Ovary (tissue), 3 donors: Measurements from ENCODE around the gene NFE2L3.

Source experiments
- CTCF ChIP-seq, 3 donors: fragments of 450-650 bp in 2 of 3; fragments of 200-600 bp in 1 of 3; IDR thresholded peaks; one replicate each; pipeline versions ENCODE4 v1.5.1 to v1.8.0; 2016 to 2022; ENCODE audit warnings: antibody characterized with exemption in 3 of 3, mild to moderate bottlenecking in 1 of 3
- POLR2A ChIP-seq: fragments of 450-650 bp; IDR thresholded peaks from one replicate; pipeline ENCODE4 v1.6.1; 2017; ENCODE audit warnings: antibody characterized with exemption, mild to moderate bottlenecking, moderate library complexity
- donor health status: DM: no; HTN: no; CAD: no.

GRCh38 chr7:26135076-26135475 is 16.9 kb upstream of the NFE2L3 start:
- TF ChIP-seq CTCF (IDR thresholded peaks at IDR 0.05) = no peak
- TF ChIP-seq POLR2A = no peak
